ENCODE data around the gene ASRGL1. TPM values are rescaled to one million over a fixed set of nuclear protein-coding genes. Genes with fewer than 3 reads are reported as not detected.
"Not testable (repeated sequence)": the region's sequence is repeated elsewhere in the genome, so short reads cannot be mapped to it uniquely, and the experiment has no call there.

ASRGL1 gene
- polyA plus RNA-seq, 1 of the 3 experiments (the other 2 are of a cell fraction) = 4.3 TPM

GRCh38 chr11:62340269-62340901 is 3.1 kb downstream of the ASRGL1 start (continued):
- TF ChIP-seq EP300 (IDR thresholded peaks at IDR 0.05; ENCODE audit: borderline replicate concordance in 1 of 2, low read depth in 1 of 2, low read length in 1 of 2) (no peak), GABPA (IDR thresholded peaks at IDR 0.05; ENCODE audit: low read depth) (no peak), CTCF (IDR thresholded peaks at IDR 0.05) (peak; percentile 72), TEAD4 (IDR thresholded peaks at IDR 0.05; ENCODE audit: borderline replicate concordance, insufficient read depth) (no peak), USF1 (IDR thresholded peaks at IDR 0.05; ENCODE audit: borderline replicate concordance, low read depth) (no peak), RFX5 (IDR thresholded peaks at IDR 0.05; ENCODE audit: low read length) (no peak)

- H3K27me3 ChIP-seq (ENCODE audit: insufficient read depth) = peaks cover 8% of the 10 kb centered on the region; the same call in 1 of the 2 replicates
- no peak overlapping the region for H3K27ac ChIP-seq (ENCODE audit: low read depth in 2 of 2, low read length in 1 of 2)
- CTCF ChIA-PET = interaction anchor here (1.4 to 4.8 kb wide), 5 partner anchors 8 to 201 kb away, joined by 4 to 34 read pairs (median 10); no protein-coding TSS in a partner anchor
- no peaks in the 10 kb centered on the region for H3K36me3 ChIP-seq (replicated peaks in 1 of 2; ENCODE audit: control insufficient read depth in 1 of 2, insufficient read depth in 2 of 2, low read length in 1 of 2)
- no peaks in the 10 kb centered on the region for H3K9me2 ChIP-seq
- H3K4me2 ChIP-seq = no peak overlapping the region
- no peaks in the 10 kb centered on the region for H4K20me1 ChIP-seq (ENCODE audit: insufficient read depth)
- no peak for TF ChIP-seq RAD21 (IDR thresholded peaks at IDR 0.05; ENCODE audit: low read length)
- no peak for TF ChIP-seq FOXJ3 (CRISPR knock-in tag; IDR thresholded peaks at IDR 0.05)
- no peak for TF ChIP-seq ZBTB33 (IDR thresholded peaks at IDR 0.05; ENCODE audit: borderline replicate concordance, low read depth)
- no peak for TF ChIP-seq FOXM1 (IDR thresholded peaks at IDR 0.05; ENCODE audit: low read depth)
- TF ChIP-seq TAF1 (IDR thresholded peaks at IDR 0.05; ENCODE audit: borderline replicate concordance, low read depth, low read length) = no peak
- TF ChIP-seq EP300 (IDR thresholded peaks at IDR 0.05; ENCODE audit: borderline replicate concordance in 1 of 2, low read depth in 1 of 2, low read length in 1 of 2) = no peak
- TF ChIP-seq IRF3 (IDR thresholded peaks at IDR 0.05; ENCODE audit: low read depth, low read length) = no peak
- H3F3A ChIP-seq (replicated peaks; ENCODE audit: insufficient read depth) = peaks cover 6% of the 10 kb centered on the region
- WGBS (ENCODE audit: low lambda C conversion rate) = 65% methylated on average over 4 of the region's 4 CpGs
- no peak overlapping the region for H3K9ac ChIP-seq
- H3K79me2 ChIP-seq (ENCODE audit: insufficient read depth) = no peaks in the 10 kb centered on the region
- H3K4me1 ChIP-seq (ENCODE audit: control insufficient read depth in 1 of 2, insufficient read depth in 2 of 2, low read depth in 1 of 2, low read length in 1 of 2) = no peaks in the 10 kb centered on the region; a peak in 2 of 4 replicates
- no peak overlapping the region for H2AFZ ChIP-seq (ENCODE audit: low read depth)
- H3K4me3 ChIP-seq (ENCODE audit: low read depth in 2 of 2, low read length in 1 of 2) = no peak overlapping the region
- POLR2A ChIA-PET = interaction anchor here (0.7 kb wide), 1 partner anchor 151 kb away, joined by 4 read pairs; no protein-coding TSS in a partner anchor
- DNase-seq = no peak
- H3K9me3 ChIP-seq = no peaks in the 10 kb centered on the region
These were observed 4.3 kb downstream of the ASRGL1 start for GRCh38 chr11:62341588-62341987.

- H3K4me2 ChIP-seq; H3K27ac ChIP-seq (ENCODE audit: low read depth in 2 of 2, low read length in 1 of 2); POLR2A ChIA-PET; H4K20me1 ChIP-seq (ENCODE audit: insufficient read depth); H3K4me3 ChIP-seq (ENCODE audit: low read depth in 2 of 2, low read length in 1 of 2); H3K9me2 ChIP-seq; DNase-seq; H3K9ac ChIP-seq; H3K9me3 ChIP-seq; CTCF ChIA-PET; H3K36me3 ChIP-seq (replicated peaks in 1 of 2; ENCODE audit: control insufficient read depth in 1 of 2, insufficient read depth in 2 of 2, low read length in 1 of 2); H3K4me1 ChIP-seq (ENCODE audit: control insufficient read depth in 1 of 2, insufficient read depth in 2 of 2, low read depth in 1 of 2, low read length in 1 of 2); H3F3A ChIP-seq (replicated peaks; ENCODE audit: insufficient read depth); H3K79me2 ChIP-seq (ENCODE audit: insufficient read depth); H2AFZ ChIP-seq (ENCODE audit: low read depth); H3K27me3 ChIP-seq (ENCODE audit: insufficient read depth): not testable (repeated sequence)
- WGBS (ENCODE audit: low lambda C conversion rate) = 83% methylated on average over 7 of the region's 7 CpGs
These were observed 6.5 kb downstream of the ASRGL1 start for GRCh38 chr11:62343646-62344190.
